Activated naive CD4-positive, alpha-beta T cell treated with anti-CD3 and anti-CD28 coated beads, Interleukin-2, amount 50 U/mL, for 72 hours (primary cell): Measurements from ENCODE around the gene LMNTD1. TPM values are rescaled to one million over a fixed set of nuclear protein-coding genes. Genes with fewer than 3 reads are reported as not detected.
"Not testable (repeated sequence)": the region's sequence is repeated elsewhere in the genome, so short reads cannot be mapped to it uniquely, and the experiment has no call there.

ENCODE experiments used
- ATAC-seq, 2 donors: fragments of 150-1000 bp; cut with Tn5 transposase; 2 replicates each; pipeline ENCODE4 v1.10.0; 2021; ENCODE audit warnings: mild to moderate bottlenecking in 2 of 2, moderate library complexity in 2 of 2
- DNase-seq, 2 donors: peaks; one replicate each; pipeline ENCODE4 v3.0.0; 2021 to 2022; ENCODE audit warnings: low spot score in 2 of 2
- H3K27ac Mint-ChIP-seq, 2 donors: one replicate each; pipeline ENCODE4 v1.8.0; 2022; ENCODE audit warnings: mild to moderate bottlenecking in 2 of 2, mixed read lengths in 2 of 2
- H3K36me3 Mint-ChIP-seq, 2 donors: one replicate each; pipeline ENCODE4 v1.8.0; 2022; ENCODE audit warnings: mixed read lengths in 2 of 2
- H3K9me3 Mint-ChIP-seq, 2 donors: one replicate each; pipeline ENCODE4 v1.8.0; 2022; ENCODE audit warnings: mixed read lengths in 2 of 2
- total RNA-seq, 2 donors: library from RNA; stranded (reverse); gene quantifications; one replicate each; pipeline ENCODE4 v1.2.3, GENCODE V29; 2022

Gene LMNTD1, protein sequence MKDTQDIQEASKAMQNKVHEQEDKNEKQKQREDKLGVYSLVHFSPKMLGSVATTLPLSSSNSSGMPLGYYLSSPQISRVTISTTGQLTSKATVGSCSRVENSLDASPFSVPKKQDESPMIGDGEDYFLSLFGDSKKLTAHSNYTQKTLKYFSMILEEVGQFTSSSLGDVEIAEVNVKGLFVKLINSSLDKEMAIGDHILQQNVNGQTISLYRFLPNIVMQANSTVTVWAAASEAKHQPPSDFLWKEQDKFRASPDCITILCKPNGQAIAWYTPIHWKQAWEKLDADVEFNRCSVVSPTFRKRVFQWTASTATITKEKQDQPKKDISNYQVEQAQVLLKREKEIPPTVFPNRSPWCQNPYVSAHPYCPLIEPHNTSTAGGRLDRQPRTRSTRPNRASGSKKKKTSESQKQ
- not detected for total RNA-seq

- H3K9me3 Mint-ChIP-seq = peaks cover 0 to 3% of the 10 kb centered on the region in 2 donors
- H3K27ac Mint-ChIP-seq = no peak within 1 kb of the TSS
- no peak for ATAC-seq
- peaks cover 0 to under 1% of the 10 kb centered on the region in 2 donors for H3K36me3 Mint-ChIP-seq
- no peak for DNase-seq
These were observed at the start of gene LMNTD1 for GRCh38 chr12:25553098-25553497. Gene LMNTD1 (minus strand): TSS chr12:25553283. CDS start chr12:25552959, 324 bp downstream.

- no peak for ATAC-seq
- no peak for DNase-seq
These were observed 45.9 kb upstream of the LMNTD1 start for GRCh38 chr12:25598956-25599355.

GRCh38 chr12:25595496-25595895 lies 42.4 kb upstream of the LMNTD1 start:
- ATAC-seq, DNase-seq: not testable (repeated sequence)
- peak overlapping the region in 1 of 2 donors; percentile 70 for H3K27ac Mint-ChIP-seq
- H3K9me3 Mint-ChIP-seq = peaks cover 29 to 33% of the 10 kb centered on the region in 2 donors
- H3K36me3 Mint-ChIP-seq = peaks cover 17 to 43% of the 10 kb centered on the region in 2 donors

More at GRCh38 chr12:25598956-25599355, 45.9 kb upstream of the LMNTD1 start:
- no peak overlapping the region for H3K27ac Mint-ChIP-seq
- peaks cover 14 to 22% of the 10 kb centered on the region in 2 donors for H3K9me3 Mint-ChIP-seq
- H3K36me3 Mint-ChIP-seq = peaks cover 9 to 25% of the 10 kb centered on the region in 2 donors

DNA sequence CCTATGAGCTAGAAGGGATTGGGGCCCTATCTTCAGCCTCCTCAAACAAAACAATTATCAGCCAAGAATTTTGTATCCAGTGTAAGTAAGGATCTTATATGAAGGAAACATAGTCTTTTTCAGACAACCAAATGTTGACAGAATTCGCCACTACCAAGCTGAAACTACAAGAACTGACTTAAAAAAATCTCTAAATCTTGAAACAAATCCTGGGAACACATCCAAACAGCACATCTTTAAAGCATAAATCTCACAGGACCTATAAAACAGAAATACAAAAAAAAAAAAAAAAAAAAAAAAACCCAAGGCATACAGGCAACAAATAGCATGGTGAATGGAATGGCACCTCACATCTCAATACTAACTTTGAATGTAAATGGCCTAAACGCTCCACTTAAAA lies 41.3 kb upstream of the LMNTD1 start:
- Mint-ChIP-seq H3K36me3 (peaks cover 17 to 46% of the 10 kb centered on the region in 2 donors), H3K9me3 (peaks cover 27 to 29% of the 10 kb centered on the region in 2 donors), H3K27ac (no peak overlapping the region)
- ATAC-seq (no peak), DNase-seq (no peak)

DNA sequence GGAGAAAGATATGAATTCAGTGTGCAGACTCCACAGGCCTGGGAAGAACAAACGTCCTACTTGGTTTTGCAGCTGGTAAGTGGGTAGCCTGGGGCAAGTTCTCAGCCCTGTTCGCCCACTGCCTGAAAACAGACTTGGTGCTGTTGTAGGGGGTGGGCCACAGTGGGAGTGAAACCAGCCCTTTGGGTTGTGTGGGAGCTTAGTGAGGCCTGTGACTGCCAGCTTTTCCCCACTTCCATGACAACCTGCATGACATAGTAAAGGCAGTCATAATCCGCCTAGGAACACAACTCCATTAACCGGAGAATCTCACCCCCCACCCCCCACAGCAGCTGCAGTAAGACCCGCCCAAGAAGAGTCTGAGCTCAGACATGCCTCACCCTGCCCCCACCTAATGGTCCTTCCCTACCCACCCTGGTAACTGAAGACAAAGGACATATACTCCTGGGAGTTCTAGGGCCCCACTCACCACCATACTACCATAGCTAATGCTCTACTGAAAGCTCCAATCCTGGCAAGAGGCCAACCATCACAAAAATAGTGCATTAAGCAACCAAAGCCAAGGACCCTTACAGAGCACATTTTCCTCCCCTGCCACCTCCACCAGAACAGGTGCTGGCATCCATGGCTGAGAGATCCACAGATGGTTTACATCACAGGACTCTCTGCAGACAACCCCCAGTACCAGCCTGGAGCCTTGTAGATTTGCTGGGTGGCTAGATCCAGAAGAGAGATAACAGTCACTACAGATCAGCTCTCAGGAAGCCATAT lies 39.8 kb upstream of the LMNTD1 start:
- ATAC-seq = no peak
- Mint-ChIP-seq H3K9me3 (peaks cover 17 to 27% of the 10 kb centered on the region in 2 donors), H3K36me3 (peaks cover 17 to 32% of the 10 kb centered on the region in 2 donors), H3K27ac (no peak overlapping the region)
- no peak for DNase-seq

GRCh38 chr12:25591144-25591543 lies 38.1 kb upstream of the LMNTD1 start:
- Mint-ChIP-seq H3K27ac (peak overlapping the region in 1 of 2 donors; percentile 84), H3K36me3 (peaks cover 24 to 43% of the 10 kb centered on the region in 2 donors), H3K9me3 (peaks cover 28 to 32% of the 10 kb centered on the region in 2 donors)
- no peak for DNase-seq
- ATAC-seq = no peak

GRCh38 chr12:25590011-25590721 lies 37.1 kb upstream of the LMNTD1 start:
- peaks cover 19 to 25% of the 10 kb centered on the region in 2 donors for H3K9me3 Mint-ChIP-seq
- ATAC-seq = peak; percentile 97 to 99
- peak overlapping the region in 1 of 2 donors; percentile 84 for H3K27ac Mint-ChIP-seq
- H3K36me3 Mint-ChIP-seq = peaks cover 15 to 34% of the 10 kb centered on the region in 2 donors
- DNase-seq = peak; percentile 18 to 57

DNA sequence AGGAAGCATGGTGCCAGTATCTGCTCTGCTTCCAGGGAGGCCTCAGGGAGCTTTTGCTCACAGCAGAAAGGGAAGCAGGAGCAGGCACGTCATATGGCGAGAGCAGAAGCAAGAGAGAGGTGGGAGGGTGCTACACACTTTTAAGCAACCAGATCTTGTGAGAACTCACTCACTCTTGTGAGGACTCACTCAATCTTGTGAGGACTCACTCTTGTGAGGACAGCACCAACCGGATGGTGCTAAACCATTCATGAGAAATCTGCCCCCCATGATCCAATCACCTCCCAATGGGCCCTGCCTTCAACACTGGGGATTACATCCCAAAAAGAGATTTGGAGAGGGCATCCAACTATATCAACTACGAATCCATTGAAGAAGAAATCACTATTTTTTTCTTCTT lies 34.3 kb upstream of the LMNTD1 start:
- peaks cover 15 to 18% of the 10 kb centered on the region in 2 donors for H3K9me3 Mint-ChIP-seq
- peaks cover 15 to 28% of the 10 kb centered on the region in 2 donors for H3K36me3 Mint-ChIP-seq
- no peak for ATAC-seq
- no peak for DNase-seq
- no peak overlapping the region for H3K27ac Mint-ChIP-seq

DNA sequence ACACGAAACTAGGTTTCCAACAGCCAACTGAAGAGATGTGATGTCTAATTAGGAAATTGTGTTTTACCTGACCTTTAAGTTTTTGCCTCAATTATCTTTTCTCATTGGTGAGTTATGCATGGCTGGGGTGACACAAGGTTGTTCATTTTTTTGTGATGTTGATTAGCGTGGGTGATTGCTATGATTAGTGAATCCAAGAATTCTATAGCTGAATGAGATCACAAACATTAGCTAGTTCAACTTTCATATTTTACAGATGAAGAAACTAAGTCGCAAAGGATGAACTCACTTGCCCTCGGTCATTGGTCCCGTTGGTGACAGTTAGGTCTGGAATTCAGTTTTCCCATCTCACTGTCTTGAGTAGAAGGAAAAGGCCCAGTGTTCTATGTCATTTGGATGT lies 32.6 kb upstream of the LMNTD1 start:
- H3K9me3 Mint-ChIP-seq = peaks cover 5 to 12% of the 10 kb centered on the region in 2 donors
- DNase-seq (no peak), ATAC-seq (no peak)
- H3K36me3 Mint-ChIP-seq = peaks cover 7 to 17% of the 10 kb centered on the region in 2 donors
- no peak overlapping the region for H3K27ac Mint-ChIP-seq

GRCh38 chr12:25585021-25585523 lies 32.0 kb upstream of the LMNTD1 start:
- Mint-ChIP-seq H3K9me3 (peaks cover 5 to 12% of the 10 kb centered on the region in 2 donors), H3K27ac (no peak overlapping the region), H3K36me3 (peaks cover 7 to 13% of the 10 kb centered on the region in 2 donors)
- DNase-seq = no peak
- ATAC-seq = no peak

- Mint-ChIP-seq H3K27ac (no peak overlapping the region), H3K36me3 (peaks cover 7 to 13% of the 10 kb centered on the region in 2 donors), H3K9me3 (peaks cover 5 to 12% of the 10 kb centered on the region in 2 donors)
- no peak for DNase-seq
- no peak for ATAC-seq
These were observed 31.5 kb upstream of the LMNTD1 start for GRCh38 chr12:25584596-25584995.

DNA sequence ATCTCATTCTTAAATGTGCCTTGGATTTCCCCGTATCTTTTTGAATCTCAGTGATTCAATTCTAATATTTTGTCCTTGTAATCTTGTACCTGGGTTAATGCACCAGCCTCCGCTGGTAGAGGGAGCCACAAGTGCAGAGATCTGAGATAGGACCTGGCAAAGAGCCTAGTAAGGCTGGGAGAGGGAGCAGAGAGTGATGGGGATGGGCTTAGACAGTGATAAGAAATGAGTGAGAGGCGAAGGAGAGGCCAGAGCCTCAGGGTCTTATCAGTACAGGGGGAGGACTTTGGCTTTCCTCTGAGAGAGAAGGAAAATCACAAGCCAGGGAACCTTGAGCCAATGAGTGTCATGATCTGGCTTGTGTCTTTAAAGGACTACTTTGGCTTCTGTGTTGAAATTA lies 30.5 kb upstream of the LMNTD1 start:
- H3K9me3 Mint-ChIP-seq = peaks cover 5 to 12% of the 10 kb centered on the region in 2 donors
- DNase-seq (no peak), ATAC-seq (no peak)
- H3K36me3 Mint-ChIP-seq = peaks cover 7 to 13% of the 10 kb centered on the region in 2 donors
- no peak overlapping the region for H3K27ac Mint-ChIP-seq

DNA sequence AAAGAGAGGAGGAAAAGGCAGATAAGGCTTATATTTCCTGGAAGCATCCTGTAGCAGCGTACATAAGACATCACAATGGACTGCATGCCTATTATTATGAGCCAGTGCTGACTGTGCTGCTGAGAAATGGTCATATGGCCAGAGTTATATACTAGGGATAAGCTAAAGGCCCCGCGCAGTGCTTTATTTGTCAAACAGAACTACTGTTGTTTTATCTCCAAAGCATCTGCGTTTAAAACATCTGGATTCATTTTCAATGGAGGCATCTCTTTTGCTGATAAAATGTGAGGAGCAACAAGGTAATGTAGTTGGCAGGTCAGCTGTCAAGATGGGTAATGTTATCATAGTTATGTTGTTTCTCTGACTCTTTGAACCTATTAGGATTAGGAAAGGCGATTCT lies 28.0 kb upstream of the LMNTD1 start:
- DNase-seq = no peak
- ATAC-seq = no peak
- Mint-ChIP-seq H3K9me3 (peaks cover 0 to 3% of the 10 kb centered on the region in 2 donors), H3K27ac (no peak overlapping the region), H3K36me3 (peaks cover 0 to under 1% of the 10 kb centered on the region in 2 donors)

GRCh38 chr12:25578411-25579143 lies 25.5 kb upstream of the LMNTD1 start:
- DNase-seq = no peak
- H3K27ac Mint-ChIP-seq = no peak overlapping the region
- H3K9me3 Mint-ChIP-seq = peaks cover 0 to 3% of the 10 kb centered on the region in 2 donors
- no peaks in the 10 kb centered on the region for H3K36me3 Mint-ChIP-seq
- no peak for ATAC-seq

DNA sequence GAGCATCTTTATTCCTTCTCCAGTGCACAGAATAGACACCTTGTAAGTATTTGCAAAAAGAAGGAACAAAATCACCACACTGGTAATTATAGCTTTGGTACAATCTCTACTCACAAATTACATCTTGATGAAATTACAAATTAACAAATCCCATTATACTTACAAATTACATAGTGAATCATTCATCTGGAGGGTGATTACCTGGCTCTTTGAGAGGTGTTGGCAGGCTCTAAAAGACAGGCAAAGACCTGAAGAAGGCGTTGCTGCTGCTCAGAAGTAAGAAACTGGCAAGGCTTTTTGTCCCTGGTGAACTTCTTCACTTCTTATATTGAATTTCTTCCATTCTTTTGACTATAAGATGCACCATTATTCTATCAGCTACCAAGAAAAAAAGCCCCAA lies 21.7 kb upstream of the LMNTD1 start:
- ATAC-seq (no peak), DNase-seq (no peak)
- Mint-ChIP-seq H3K27ac (no peak overlapping the region), H3K36me3 (no peaks in the 10 kb centered on the region), H3K9me3 (peaks cover 0 to 3% of the 10 kb centered on the region in 2 donors)

- H3K9me3 Mint-ChIP-seq = peaks cover 0 to 3% of the 10 kb centered on the region in 2 donors
- no peak for ATAC-seq
- DNase-seq = no peak
These were observed 20.3 kb upstream of the LMNTD1 start for GRCh38 chr12:25573346-25573745.

More at GRCh38 chr12:25573346-25573745, 20.3 kb upstream of the LMNTD1 start:
- H3K36me3 Mint-ChIP-seq = no peaks in the 10 kb centered on the region
- no peak overlapping the region for H3K27ac Mint-ChIP-seq
